ENCODE results near the gene ATP8B1. TPM values are rescaled to one million over a fixed set of nuclear protein-coding genes. Genes with fewer than 3 reads are reported as not detected.

Gene ATP8B1
- total and polyA plus RNA-seq, 2 of the 8 experiments (the other 6 are each of a cell fraction or from before 2014, with no cell fraction given): 1.1 to 4.6 TPM

- DNase-seq (ENCODE audit: low read depth in 1 of 2, low spot score in 2 of 2): no peak
- Histone ChIP-seq H2AFZ (ENCODE audit: low read length) (no peak overlapping the region), H3K9ac (replicated peaks in 1 of 4; ENCODE audit: extremely low read depth in 1 of 4, low read depth in 3 of 4, low read length in 3 of 4) (no peak overlapping the region), H2BK20ac (ENCODE audit: low read length) (no peak overlapping the region), H3K23me2 (ENCODE audit: low read depth, low read length) (no peaks in the 10 kb centered on the region), H3K79me1 (ENCODE audit: low read depth, low read length) (no peaks in the 10 kb centered on the region; the same call in 1 of the 2 replicates), H3K4ac (replicated peaks; ENCODE audit: insufficient read length, low read depth, low read length) (no peak overlapping the region), H3K36me3 (ENCODE audit: control insufficient read depth in 2 of 4, insufficient read depth in 4 of 4, low read length in 3 of 4) (no peaks in the 10 kb centered on the region), H3K9me3 (ENCODE audit: insufficient read depth in 2 of 2, low read depth in 1 of 2, low read length in 1 of 2) (no peaks in the 10 kb centered on the region), H4K20me1 (replicated peaks in 1 of 2; ENCODE audit: control insufficient read depth in 1 of 2, insufficient read depth in 2 of 2, low read length in 2 of 2) (no peaks in the 10 kb centered on the region), H2BK15ac (ENCODE audit: low read length) (no peak overlapping the region), H3K27me3 (replicated peaks in 1 of 4; ENCODE audit: control insufficient read depth in 3 of 4, extremely low read depth in 1 of 4, insufficient read depth in 3 of 4, low read length in 3 of 4) (no peaks in the 10 kb centered on the region), H2BK5ac (ENCODE audit: low read depth, low read length) (no peak overlapping the region), H4K91ac (replicated peaks; ENCODE audit: insufficient read length, low read length) (no peak overlapping the region), H2BK12ac (ENCODE audit: low read depth, low read length) (no peak overlapping the region), H3K79me2 (ENCODE audit: control insufficient read depth in 1 of 2, insufficient read depth in 2 of 2, low read length in 2 of 2) (no peaks in the 10 kb centered on the region), H3K18ac (ENCODE audit: extremely low read depth, low read length) (no peak overlapping the region), H4K8ac (ENCODE audit: extremely low read depth, insufficient read depth, low read length) (no peak overlapping the region), H3K4me1 (replicated peaks in 1 of 4; ENCODE audit: control insufficient read depth in 3 of 4, insufficient read depth in 4 of 4, low read length in 3 of 4) (peaks cover 0 to 3% (median 2%) of the 10 kb centered on the region in 4 experiments; a peak in 3 of 7 replicates), H3K23ac (ENCODE audit: insufficient read length) (no peak overlapping the region), H2AK5ac (ENCODE audit: low read depth, low read length) (no peak overlapping the region), H3K4me2 (ENCODE audit: insufficient read depth in 1 of 2, low read depth in 2 of 2, low read length in 2 of 2) (no peak overlapping the region), H3K27ac (ENCODE audit: low read depth, low read length) (no peak overlapping the region), H4K5ac (ENCODE audit: insufficient read length, low read depth, low read length) (no peak overlapping the region), H3K4me3 (ENCODE audit: extremely low read depth in 1 of 4, insufficient read depth in 2 of 4, low read depth in 3 of 4, low read length in 4 of 4) (no peak overlapping the region), H3K56ac (replicated peaks; ENCODE audit: insufficient read length, low read depth, low read length) (no peak overlapping the region), H2BK120ac (replicated peaks; ENCODE audit: low read depth, low read length) (no peak overlapping the region), H3K14ac (ENCODE audit: insufficient read length) (no peak overlapping the region)
- ChIA-PET CTCF (ENCODE audit: partially characterized antibody) (interaction anchor here (0.6 kb wide), 1 partner anchor 48 kb away, joined by 4 read pairs; no protein-coding TSS in a partner anchor), POLR2A (ENCODE audit: partially characterized antibody) (no interaction called here)
- WGBS, 2 experiments (ENCODE audit: extremely low coverage in 1 of 2, insufficient coverage in 1 of 2, insufficient read length in 1 of 2, insufficient replicate concordance in 2 of 2, low coverage in 1 of 2, low lambda C conversion rate in 2 of 2, missing lambda C conversion rate in 1 of 2): 73% methylated on average over 2 of the region's 2 CpGs; no CpG with 5 or more reads in 1 of the 2 experiments
- no peak for FAIRE-seq
- TF ChIP-seq SAP30 (IDR thresholded peaks at IDR 0.05; ENCODE audit: insufficient read depth, insufficient replicate concordance, low read length): no peak
- TF ChIP-seq NRF1 (IDR thresholded peaks at IDR 0.05; ENCODE audit: low read depth, low read length): no peak
- no peak for TF ChIP-seq BCL11A (IDR thresholded peaks at IDR 0.05; ENCODE audit: low read depth in 2 of 2, low read length in 2 of 2)
- TF ChIP-seq SUZ12 (IDR thresholded peaks at IDR 0.05; ENCODE audit: low read length): no peak
- no peak for TF ChIP-seq POLR2AphosphoS5 (IDR thresholded peaks at IDR 0.05; ENCODE audit: low read depth, low read length)
- no peak for TF ChIP-seq EZH2 (IDR thresholded peaks at IDR 0.05; ENCODE audit: low read depth, low read length, severe bottlenecking)
- TF ChIP-seq ATF3 (IDR thresholded peaks at IDR 0.05; ENCODE audit: insufficient read depth, low read depth, low read length): no peak
- no peak for TF ChIP-seq E2F6 (IDR thresholded peaks at IDR 0.05)
- no peak for TF ChIP-seq EP300 (IDR thresholded peaks at IDR 0.05; ENCODE audit: borderline replicate concordance in 1 of 2, low read depth in 2 of 2, low read length in 2 of 2)
- no peak for TF ChIP-seq CREB1 (IDR thresholded peaks at IDR 0.05)
- no peak for TF ChIP-seq BRCA1 (IDR thresholded peaks at IDR 0.05; ENCODE audit: low read depth, low read length)
- TF ChIP-seq JUND (IDR thresholded peaks at IDR 0.05; ENCODE audit: low read length): no peak
These were observed 22.8 kb downstream of the ATP8B1 start for GRCh38 chr18:57780318-57780705.

Data from H1 (cell line).